Measurements from ENCODE around the gene SCAANT1. TPM values are rescaled to one million over a fixed set of nuclear protein-coding genes. Genes with fewer than 3 reads are reported as not detected.

Gene SCAANT1
- total and polyA plus RNA-seq, 2 experiments from 2014 or later = 1.1 TPM; not detected in 1

- WGBS (ENCODE audit: low lambda C conversion rate, missing lambda C conversion rate) = 97% methylated on average over 6 of the region's 6 CpGs
- H3K9me2 ChIP-seq (replicated peaks; ENCODE audit: insufficient read depth) = no peaks in the 10 kb centered on the region
- H3K27ac ChIP-seq = no peak overlapping the region
- peaks cover 4% of the 10 kb centered on the region for H3K36me3 ChIP-seq (replicated peaks; ENCODE audit: insufficient read depth, low read depth)
- no peak overlapping the region for H3K4me3 ChIP-seq
- no peak overlapping the region for H2AFZ ChIP-seq
- H4K20me1 ChIP-seq (ENCODE audit: insufficient read depth, poor library complexity, severe bottlenecking) = no peaks in the 10 kb centered on the region
- peaks cover 67% of the 10 kb centered on the region for H3K79me2 ChIP-seq
- no peaks in the 10 kb centered on the region for H3K4me1 ChIP-seq (ENCODE audit: insufficient read depth)
- no peak overlapping the region for H3K4me2 ChIP-seq
- H3K27me3 ChIP-seq = no peaks in the 10 kb centered on the region
- no peaks in the 10 kb centered on the region for H3K9me3 ChIP-seq (ENCODE audit: low read depth)
- DNase-seq (ENCODE audit: low spot score) = no peak
- no peak for TF ChIP-seq EZH2phosphoT487 (IDR thresholded peaks at IDR 0.05; ENCODE audit: low read depth, severe bottlenecking, unreplicated experiment)
- no peak for TF ChIP-seq EZH2 (IDR thresholded peaks at IDR 0.05; ENCODE audit: borderline replicate concordance)
- no peak for TF ChIP-seq CTCF (IDR thresholded peaks at IDR 0.05; ENCODE audit: poor library complexity)
Observed at GRCh38 chr3:63921741-63922482, 9.7 kb upstream of the SCAANT1 start.

- H3K27ac ChIP-seq = no peak overlapping the region
- WGBS (ENCODE audit: low lambda C conversion rate, missing lambda C conversion rate) = 85% methylated on average over 5 of the region's 5 CpGs
Observed at GRCh38 chr3:63920001-63920400, 7.8 kb upstream of the SCAANT1 start.

GRCh38 chr3:63918321-63918720 is 6.1 kb upstream of the SCAANT1 start:
- Histone ChIP-seq H3K4me1 (ENCODE audit: insufficient read depth) (peaks cover 8% of the 10 kb centered on the region), H3K79me2 (peaks cover 69% of the 10 kb centered on the region), H3K36me3 (replicated peaks; ENCODE audit: insufficient read depth, low read depth) (peaks cover 6% of the 10 kb centered on the region)

More at GRCh38 chr3:63920001-63920400, 7.8 kb upstream of the SCAANT1 start:
- Histone ChIP-seq H3K36me3 (replicated peaks; ENCODE audit: insufficient read depth, low read depth) (peaks cover 10% of the 10 kb centered on the region), H2AFZ (no peak overlapping the region), H3K9me3 (ENCODE audit: low read depth) (no peaks in the 10 kb centered on the region), H3K27me3 (no peaks in the 10 kb centered on the region), H3K4me1 (ENCODE audit: insufficient read depth) (no peaks in the 10 kb centered on the region), H3K79me2 (peaks cover 66% of the 10 kb centered on the region), H3K9me2 (replicated peaks; ENCODE audit: insufficient read depth) (no peaks in the 10 kb centered on the region), H4K20me1 (ENCODE audit: insufficient read depth, poor library complexity, severe bottlenecking) (no peaks in the 10 kb centered on the region), H3K4me2 (no peak overlapping the region), H3K4me3 (no peak overlapping the region)
- TF ChIP-seq EZH2 (IDR thresholded peaks at IDR 0.05; ENCODE audit: borderline replicate concordance) (no peak), EZH2phosphoT487 (IDR thresholded peaks at IDR 0.05; ENCODE audit: low read depth, severe bottlenecking, unreplicated experiment) (no peak), CTCF (IDR thresholded peaks at IDR 0.05; ENCODE audit: poor library complexity) (no peak)
- no peak for DNase-seq (ENCODE audit: low spot score)

More at GRCh38 chr3:63918321-63918720, 6.1 kb upstream of the SCAANT1 start:
- no peak overlapping the region for H3K4me2 ChIP-seq
- no peak for TF ChIP-seq EZH2 (IDR thresholded peaks at IDR 0.05; ENCODE audit: borderline replicate concordance)
- TF ChIP-seq CTCF (IDR thresholded peaks at IDR 0.05; ENCODE audit: poor library complexity) = no peak
- no peak for TF ChIP-seq EZH2phosphoT487 (IDR thresholded peaks at IDR 0.05; ENCODE audit: low read depth, severe bottlenecking, unreplicated experiment)
- H3K27ac ChIP-seq = no peak overlapping the region
- no peaks in the 10 kb centered on the region for H3K27me3 ChIP-seq
- DNase-seq (ENCODE audit: low spot score) = no peak
- peaks cover 2% of the 10 kb centered on the region for H4K20me1 ChIP-seq (ENCODE audit: insufficient read depth, poor library complexity, severe bottlenecking)
- no peak overlapping the region for H2AFZ ChIP-seq
- no peaks in the 10 kb centered on the region for H3K9me3 ChIP-seq (ENCODE audit: low read depth)
- no peak overlapping the region for H3K4me3 ChIP-seq
- H3K9me2 ChIP-seq (replicated peaks; ENCODE audit: insufficient read depth) = no peaks in the 10 kb centered on the region

Measured in hepatocyte (in vitro differentiated cells).